OCI-LY7 (cell line): Measurements from ENCODE around the gene GNA12.

Experiments
- CTCF ChIP-seq: fragments of 200-600 bp; sonication (generic); conservative IDR thresholded peaks from 2 replicates; pipeline ENCODE4 v1.5.1; 2014; ENCODE audit warnings: mild to moderate bottlenecking, antibody characterized with exemption, low read length, moderate library complexity, mixed read lengths
- EZH2phosphoT487 ChIP-seq: fragments of 200-600 bp; sonication (generic); IDR thresholded peaks from 2 replicates; pipeline ENCODE4 v1.6.1; 2018; ENCODE audit warnings: low read depth, borderline replicate concordance, mild to moderate bottlenecking, mixed run types, antibody characterized with exemption, low read length, moderate library complexity, mixed read lengths

DNA sequence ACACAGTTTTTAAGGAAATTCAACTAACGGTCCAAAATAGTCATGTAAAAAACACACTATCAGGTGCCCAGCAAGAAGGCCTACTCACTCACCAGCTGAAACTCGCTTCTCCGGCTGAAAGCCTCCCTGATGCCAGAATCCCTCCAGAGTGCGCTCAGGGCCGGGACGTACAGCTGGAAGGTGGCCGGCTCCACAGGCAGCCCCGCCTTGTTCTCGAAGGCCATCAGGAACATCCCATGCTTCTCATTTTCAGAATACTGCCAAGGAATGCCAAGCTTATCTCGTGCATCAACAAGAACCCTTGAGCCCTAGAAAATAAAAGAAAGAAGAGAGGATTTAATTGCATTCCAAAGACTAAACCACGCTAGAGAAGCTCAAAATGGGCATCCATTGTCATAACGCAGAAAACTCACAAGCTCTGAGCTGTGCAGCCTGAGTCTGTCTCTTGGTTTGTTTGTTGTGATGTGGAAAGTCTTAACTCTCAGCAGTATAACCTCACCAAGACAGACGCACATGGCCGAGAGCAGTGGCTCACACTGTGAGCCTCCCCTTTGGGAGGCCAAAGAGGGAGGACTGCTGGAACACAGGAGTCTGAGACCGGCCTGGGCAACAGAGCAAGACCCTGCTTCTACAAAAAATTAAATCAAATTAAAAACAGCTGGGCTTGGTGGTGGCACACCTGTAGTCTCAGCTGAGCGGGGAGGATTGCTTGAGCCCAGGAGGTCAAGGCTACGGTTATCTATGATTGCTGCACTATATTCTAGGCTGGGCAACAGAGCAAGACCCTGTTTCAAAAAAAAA is 49.1 kb downstream of the GNA12 start:
- TF ChIP-seq CTCF: no peak
- TF ChIP-seq EZH2phosphoT487: no peak
